DMS114 treated with DMSO at 0.1 percent for 48 hours (cell line): ENCODE results near the gene SLC22A13.

Experiments used
- DNase-seq: peaks from one replicate; lab custom pipeline; 2025; ENCODE audit not compliant: unreplicated experiment; lab: John Stamatoyannopoulos, UW

Gene SLC22A13

GRCh38 chr3:38327335-38328009, 61.9 kb downstream of the SLC22A13 start:
- no peak for DNase-seq
